Smooth muscle cell of the umbilical artery (primary cell): ENCODE measurements around the gene FBXL3. TPM values are rescaled to one million over a fixed set of nuclear protein-coding genes. Genes with fewer than 3 reads are reported as not detected.

Experiments used
- total RNA-seq: library from RNA; depleted of rRNA; stranded (reverse); fragments of >200 nt; gene quantifications from 2 replicates; pipeline ENCODE4 v1.2.3, GENCODE V29; 2014

Gene FBXL3, protein sequence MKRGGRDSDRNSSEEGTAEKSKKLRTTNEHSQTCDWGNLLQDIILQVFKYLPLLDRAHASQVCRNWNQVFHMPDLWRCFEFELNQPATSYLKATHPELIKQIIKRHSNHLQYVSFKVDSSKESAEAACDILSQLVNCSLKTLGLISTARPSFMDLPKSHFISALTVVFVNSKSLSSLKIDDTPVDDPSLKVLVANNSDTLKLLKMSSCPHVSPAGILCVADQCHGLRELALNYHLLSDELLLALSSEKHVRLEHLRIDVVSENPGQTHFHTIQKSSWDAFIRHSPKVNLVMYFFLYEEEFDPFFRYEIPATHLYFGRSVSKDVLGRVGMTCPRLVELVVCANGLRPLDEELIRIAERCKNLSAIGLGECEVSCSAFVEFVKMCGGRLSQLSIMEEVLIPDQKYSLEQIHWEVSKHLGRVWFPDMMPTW
- total RNA-seq, result 37.7 and 44.8 TPM in 2 replicates

DNA sequence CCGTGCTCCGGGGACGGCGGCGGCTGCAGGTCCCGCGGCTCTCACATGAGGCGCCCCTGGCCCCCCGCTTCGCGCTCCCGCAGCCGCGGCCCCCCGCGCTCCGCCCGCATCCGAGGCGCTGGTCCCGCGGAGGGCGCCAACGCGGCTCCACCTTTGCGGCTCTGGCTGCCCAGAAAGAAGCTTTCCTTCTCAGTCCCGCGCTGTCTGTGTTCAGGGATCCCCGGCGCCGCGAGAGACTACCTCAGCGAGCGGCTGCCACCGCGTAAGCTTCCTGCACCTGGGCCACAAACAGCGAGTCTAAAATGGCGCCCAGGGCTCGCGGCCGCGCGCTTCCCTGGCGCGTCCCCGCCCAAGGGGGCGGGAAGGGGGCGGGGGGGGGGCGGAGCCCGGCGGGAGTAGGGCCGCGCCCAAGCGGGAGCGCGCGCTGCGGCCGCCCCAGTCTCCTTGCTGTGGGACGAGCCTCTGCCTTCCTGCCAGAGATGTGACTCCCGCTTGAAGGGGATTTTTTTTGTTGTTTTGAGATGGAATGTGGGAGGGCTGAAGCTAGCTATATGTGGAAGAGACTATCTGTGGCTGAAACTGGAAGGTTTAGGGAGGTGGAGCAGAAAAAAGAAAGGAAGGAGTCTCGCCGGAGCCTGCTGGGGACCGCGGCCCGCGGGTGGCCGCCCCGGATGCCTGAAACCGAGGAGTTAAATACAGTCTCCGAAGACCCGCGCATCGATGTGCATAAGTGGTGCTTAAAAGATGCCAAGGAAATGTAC, at the start of gene FBXL3:
TSS of gene FBXL3 (minus strand) at position 299 of the 761 bp plus-strand sequence. CDS start 5,299 bp downstream, outside the sequence.

DNA sequence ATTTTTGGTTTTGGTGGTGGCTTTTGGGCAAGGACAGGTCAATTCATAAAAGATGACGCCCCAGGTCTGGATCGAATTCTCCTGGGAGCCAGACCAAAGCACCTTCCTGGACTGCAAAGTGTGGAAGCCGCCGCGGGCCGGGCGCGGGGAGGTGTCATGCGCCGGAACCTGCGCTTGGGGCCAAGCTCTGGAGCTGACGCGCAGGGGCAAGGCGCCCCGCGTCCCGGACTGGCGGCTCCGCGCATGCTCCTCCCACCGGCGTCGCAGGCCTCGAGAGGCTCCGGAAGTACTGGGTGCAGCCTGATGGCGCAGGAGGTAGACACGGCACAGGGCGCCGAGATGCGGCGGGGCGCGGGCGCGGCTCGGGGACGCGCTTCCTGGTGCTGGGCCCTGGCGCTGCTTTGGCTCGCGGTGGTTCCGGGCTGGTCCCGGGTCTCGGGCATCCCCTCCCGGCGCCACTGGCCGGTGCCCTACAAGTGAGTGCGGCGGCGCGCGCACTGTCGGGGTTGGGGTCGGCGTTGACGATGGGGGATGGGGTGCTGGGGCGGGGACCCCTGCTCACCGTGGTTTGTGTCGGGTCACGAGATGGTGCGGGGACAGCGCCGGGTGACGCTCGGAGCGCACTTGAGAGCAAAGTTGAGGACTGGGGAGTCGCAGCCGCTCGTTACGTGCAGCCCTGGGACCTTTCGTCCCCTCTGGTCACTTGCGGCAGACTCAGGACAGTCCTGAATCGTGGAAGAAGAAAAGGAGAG, 35.0 kb downstream of the FBXL3 start, which contains the start of gene CLN5:
TSS of gene CLN5 (plus strand) at position 286 of the 752 bp plus-strand sequence. CDS start at position 304, 18 bp downstream.

Other genes starting within 250 kb of the FBXL3 start
- gene KCTD12, start 140.8 kb downstream of the FBXL3 start, total RNA-seq, result 22.1 and 29.4 TPM in 2 replicates
- not detected in 2 replicates for gene ACOD1, start 78.6 kb downstream of the FBXL3 start, total RNA-seq
- 27.9 and 48.4 TPM in 2 replicates for gene CLN5, start 35.1 kb downstream of the FBXL3 start, total RNA-seq